Naive thymus-derived CD4-positive, alpha-beta T cell (primary cell): Measurements from ENCODE around the gene ZBTB39. TPM values are rescaled to one million over a fixed set of nuclear protein-coding genes. Genes with fewer than 3 reads are reported as not detected.
"Not testable (repeated sequence)": the region's sequence is repeated elsewhere in the genome, so short reads cannot be mapped to it uniquely, and the experiment has no call there.

ENCODE experiments used
- ATAC-seq: fragments of 150-1000 bp; cut with Tn5 transposase; 2 replicates; pipeline ENCODE4 v1.10.0; 2021; ENCODE audit warnings: mild to moderate bottlenecking, moderate library complexity
- CTCF ChIA-PET: fragments of 350-600 bp; sonication (Branson Sonifier 250); formaldehyde crosslinking; loops from one replicate; lab custom pipeline; 2021; ENCODE audit warnings: antibody characterized with exemption; lab: Charles Lee
- POLR2A ChIA-PET: fragments of 350-600 bp; sonication (Branson Sonifier 250); formaldehyde crosslinking; loops from one replicate; lab custom pipeline; 2021; ENCODE audit warnings: antibody characterized with exemption, inconsistent platforms; lab: Charles Lee
- DNase-seq, 9 donors: peaks; one replicate each; pipeline versions ENCODE4 v3.0.0 to v3.0.0-alpha.2; 2020 to 2022; ENCODE audit warnings: mixed read lengths in 1 of 9
- H3K27ac ChIP-seq: one replicate; pipeline ENCODE4 v1.7.0; 2013; ENCODE audit warnings: mild to moderate bottlenecking, low read depth, low read length, moderate library complexity
- H3K27me3 ChIP-seq, 2 donors: one replicate each; pipeline ENCODE4 v1.7.0; 2013; ENCODE audit warnings: low read length in 2 of 2, mild to moderate bottlenecking in 2 of 2, moderate library complexity in 2 of 2; ENCODE audit not compliant: control insufficient read depth in 2 of 2, insufficient read depth in 2 of 2
- H3K36me3 ChIP-seq, 3 experiments: 1 replicate in 2 of 3; 2 replicates in 1 of 3; pipeline ENCODE4 v1.7.0; 2013; ENCODE audit warnings: low read length in 3 of 3, mild to moderate bottlenecking in 3 of 3, moderate library complexity in 1 of 3; ENCODE audit not compliant: insufficient read depth in 3 of 3, control insufficient read depth in 2 of 3
- H3K4me1 ChIP-seq, 2 donors: one replicate each; pipeline ENCODE4 v1.7.0; 2013; ENCODE audit warnings: low read length in 2 of 2, mild to moderate bottlenecking in 2 of 2, moderate library complexity in 1 of 2; ENCODE audit not compliant: control insufficient read depth in 2 of 2, insufficient read depth in 2 of 2
- H3K4me3 ChIP-seq: 2 replicates; pipeline ENCODE4 v1.7.0; 2013; ENCODE audit warnings: mild to moderate bottlenecking, low read length
- H3K9me3 ChIP-seq, 3 experiments: 1 replicate in 2 of 3; 2 replicates in 1 of 3; pipeline ENCODE4 v1.7.0; 2013; ENCODE audit warnings: low read length in 3 of 3; ENCODE audit not compliant: control insufficient read depth in 2 of 3
- H3K27ac Mint-ChIP-seq, 9 donors: one replicate each; pipeline ENCODE4 v1.8.0; 2020 to 2022; ENCODE audit warnings: mixed read lengths in 9 of 9, mild to moderate bottlenecking in 8 of 9, moderate library complexity in 5 of 9, inconsistent platforms in 2 of 9
- H3K27me3 Mint-ChIP-seq, 5 donors: one replicate each; pipeline ENCODE4 v1.8.0; 2021 to 2022; ENCODE audit warnings: mixed read lengths in 5 of 5, mild to moderate bottlenecking in 1 of 5
- H3K36me3 Mint-ChIP-seq, 5 donors: one replicate each; pipeline ENCODE4 v1.8.0; 2020 to 2022; ENCODE audit warnings: mixed read lengths in 5 of 5, mild to moderate bottlenecking in 3 of 5, inconsistent platforms in 1 of 5
- H3K4me1 Mint-ChIP-seq, 7 donors: one replicate each; pipeline ENCODE4 v1.8.0; 2020 to 2022; ENCODE audit warnings: mixed read lengths in 7 of 7, mild to moderate bottlenecking in 3 of 7, inconsistent platforms in 1 of 7
- H3K4me3 Mint-ChIP-seq, 10 donors: one replicate each; pipeline ENCODE4 v1.8.0; 2020 to 2022; ENCODE audit warnings: mild to moderate bottlenecking in 10 of 10, mixed read lengths in 10 of 10, moderate library complexity in 6 of 10, inconsistent platforms in 2 of 10
- H3K9me3 Mint-ChIP-seq, 11 donors: one replicate each; pipeline ENCODE4 v1.8.0; 2020 to 2022; ENCODE audit warnings: mixed read lengths in 11 of 11, mild to moderate bottlenecking in 4 of 11, inconsistent platforms in 1 of 11, moderate library complexity in 1 of 11
- intact Hi-C, 2 donors: fragments of 100-400 bp; cut with micrococcal nuclease; formaldehyde crosslinking; loops; one replicate each; pipeline ENCODE4 v1.15.1; 2023
- polyA plus RNA-seq, 2 donors: library from polyadenylated mRNA; unstranded; fragments of 300-500 nt; fragmentation: Illumina TruSeq; gene quantifications; one replicate each; pipeline ENCODE4 v1.2.3, GENCODE V29; 2021
- total RNA-seq, 6 experiments: library from RNA in 5 of 6; stranded (reverse) in 5 of 6; gene quantifications; 1 replicate in 5 of 6; 2 replicates in 1 of 6; pipeline ENCODE4 v1.2.3 and lab custom pipeline; 2021 to 2026

Gene ZBTB39
- total and polyA plus RNA-seq, 7 experiments from 2014 or later = 2.2 to 12.9 (median 8.2) TPM

- H3K9me3 ChIP-seq, CTCF ChIA-PET, H3K4me3 ChIP-seq, H3K27ac Mint-ChIP-seq, H3K4me1 Mint-ChIP-seq, ATAC-seq, H3K27me3 ChIP-seq, H3K4me3 Mint-ChIP-seq, H3K27ac ChIP-seq, H3K36me3 ChIP-seq, POLR2A ChIA-PET, DNase-seq, H3K36me3 Mint-ChIP-seq, intact Hi-C loops, H3K4me1 ChIP-seq: not testable (repeated sequence)
- Mint-ChIP-seq H3K27me3 (peaks cover 0 to 12% (median 0%) of the 10 kb centered on the region in 5 donors), H3K9me3 (peaks cover 0 to 21% (median 12%) of the 10 kb centered on the region in 11 donors)
These were observed 42.8 kb downstream of the ZBTB39 start for GRCh38 chr12:56963557-56963956.

- POLR2A ChIA-PET = interaction anchor here (0.6 kb wide), 1 partner anchor 709 kb away, joined by 5 read pairs; no protein-coding TSS in a partner anchor
- CTCF ChIA-PET, ATAC-seq, H3K27me3 ChIP-seq, H3K4me1 ChIP-seq, H3K9me3 ChIP-seq, H3K4me3 ChIP-seq, H3K4me3 Mint-ChIP-seq, H3K4me1 Mint-ChIP-seq, intact Hi-C loops, H3K36me3 ChIP-seq, H3K27ac ChIP-seq, DNase-seq: not testable (repeated sequence)
- peaks cover 0 to 12% (median 0%) of the 10 kb centered on the region in 5 donors for H3K27me3 Mint-ChIP-seq
- H3K9me3 Mint-ChIP-seq = peaks cover 0 to 34% (median 12%) of the 10 kb centered on the region in 11 donors
- H3K36me3 Mint-ChIP-seq = peaks cover 0 to 11% (median 7%) of the 10 kb centered on the region in 5 donors
- H3K27ac Mint-ChIP-seq = peak overlapping the region in 1 of 9 donors; percentile 32
These were observed 44.1 kb downstream of the ZBTB39 start for GRCh38 chr12:56962247-56962646.

GRCh38 chr12:56958422-56958821 lies 47.9 kb downstream of the ZBTB39 start:
- Mint-ChIP-seq H3K9me3 (peaks cover 0 to 37% (median 10%) of the 10 kb centered on the region in 11 donors), H3K36me3 (peaks cover 0 to 15% (median 7%) of the 10 kb centered on the region in 5 donors), H3K4me3 (no peak overlapping the region), H3K4me1 (peaks cover 0 to 2% (median 0%) of the 10 kb centered on the region in 7 donors), H3K27me3 (peaks cover 0 to 13% (median 3%) of the 10 kb centered on the region in 5 donors), H3K27ac (no peak overlapping the region)
- no peaks in the 10 kb centered on the region for H3K27me3 ChIP-seq
- ChIA-PET POLR2A (no interaction called here), CTCF (no interaction called here)
- no peaks in the 10 kb centered on the region for H3K36me3 ChIP-seq
- no peaks in the 10 kb centered on the region for H3K4me1 ChIP-seq
- no peak overlapping the region for H3K27ac ChIP-seq
- no peak overlapping the region for H3K4me3 ChIP-seq
- ATAC-seq = no peak
- H3K9me3 ChIP-seq = no peaks in the 10 kb centered on the region
- DNase-seq = no peak
- intact Hi-C loops = no loop called here

GRCh38 chr12:56957229-56958052 lies 48.9 kb downstream of the ZBTB39 start, which contains the start of gene RDH16:
Gene RDH16 (minus strand): TSS chr12:56957608. CDS start chr12:56957462, 146 bp downstream.
- Mint-ChIP-seq H3K27ac (no peak within 1 kb of the TSS), H3K4me1 (peaks cover 0 to 2% (median 0%) of the 10 kb centered on the region in 7 donors), H3K36me3 (peaks cover 0 to 17% (median 16%) of the 10 kb centered on the region in 5 donors), H3K9me3 (peaks cover 0 to 37% (median 6%) of the 10 kb centered on the region in 11 donors), H3K4me3 (no peak within 1 kb of the TSS), H3K27me3 (peaks cover 0 to 13% (median 3%) of the 10 kb centered on the region in 5 donors)
- Histone ChIP-seq H3K4me1 (no peaks in the 10 kb centered on the region), H3K4me3 (no peak within 1 kb of the TSS), H3K27me3 (no peaks in the 10 kb centered on the region), H3K36me3 (no peaks in the 10 kb centered on the region), H3K27ac (no peak within 1 kb of the TSS), H3K9me3 (no peaks in the 10 kb centered on the region)
- CTCF ChIA-PET = no interaction called here
- POLR2A ChIA-PET = no interaction called here
- no peak for ATAC-seq
- intact Hi-C loops = no loop called here
- no peak for DNase-seq

GRCh38 chr12:56955631-56956256 lies 50.6 kb downstream of the ZBTB39 start:
- Histone ChIP-seq H3K4me3 (no peak overlapping the region), H3K27ac (no peak overlapping the region), H3K4me1 (no peaks in the 10 kb centered on the region), H3K9me3 (no peaks in the 10 kb centered on the region), H3K36me3 (no peaks in the 10 kb centered on the region), H3K27me3 (no peaks in the 10 kb centered on the region)
- intact Hi-C loops = no loop called here
- H3K4me1 Mint-ChIP-seq = peaks cover 0 to 2% (median 0%) of the 10 kb centered on the region in 7 donors
- POLR2A ChIA-PET = no interaction called here
- H3K36me3 Mint-ChIP-seq = peaks cover 0 to 28% (median 27%) of the 10 kb centered on the region in 5 donors
- H3K27ac Mint-ChIP-seq = no peak overlapping the region
- DNase-seq (no peak), ATAC-seq (no peak)
- peaks cover 0 to 10% (median 3%) of the 10 kb centered on the region in 5 donors for H3K27me3 Mint-ChIP-seq
- CTCF ChIA-PET = no interaction called here
- peaks cover 0 to 21% (median 3%) of the 10 kb centered on the region in 11 donors for H3K9me3 Mint-ChIP-seq
- H3K4me3 Mint-ChIP-seq = no peak overlapping the region

GRCh38 chr12:56954958-56955355 lies 51.4 kb downstream of the ZBTB39 start:
- Mint-ChIP-seq H3K9me3 (peaks cover 0 to 21% (median 3%) of the 10 kb centered on the region in 11 donors), H3K36me3 (peaks cover 0 to 32% (median 28%) of the 10 kb centered on the region in 5 donors), H3K4me3 (no peak overlapping the region), H3K4me1 (peaks cover 0 to 2% (median 0%) of the 10 kb centered on the region in 7 donors), H3K27ac (no peak overlapping the region), H3K27me3 (peaks cover 0 to 7% (median 3%) of the 10 kb centered on the region in 5 donors)
- DNase-seq (no peak), ATAC-seq (no peak)
- Histone ChIP-seq H3K4me1 (no peaks in the 10 kb centered on the region), H3K27me3 (no peaks in the 10 kb centered on the region), H3K27ac (no peak overlapping the region), H3K9me3 (no peaks in the 10 kb centered on the region), H3K36me3 (no peaks in the 10 kb centered on the region), H3K4me3 (no peak overlapping the region)
- ChIA-PET CTCF (no interaction called here), POLR2A (no interaction called here)
- intact Hi-C loops = no loop called here
